Measurements from ENCODE around the gene ACTR3.

The ACTR3 gene

DNA sequence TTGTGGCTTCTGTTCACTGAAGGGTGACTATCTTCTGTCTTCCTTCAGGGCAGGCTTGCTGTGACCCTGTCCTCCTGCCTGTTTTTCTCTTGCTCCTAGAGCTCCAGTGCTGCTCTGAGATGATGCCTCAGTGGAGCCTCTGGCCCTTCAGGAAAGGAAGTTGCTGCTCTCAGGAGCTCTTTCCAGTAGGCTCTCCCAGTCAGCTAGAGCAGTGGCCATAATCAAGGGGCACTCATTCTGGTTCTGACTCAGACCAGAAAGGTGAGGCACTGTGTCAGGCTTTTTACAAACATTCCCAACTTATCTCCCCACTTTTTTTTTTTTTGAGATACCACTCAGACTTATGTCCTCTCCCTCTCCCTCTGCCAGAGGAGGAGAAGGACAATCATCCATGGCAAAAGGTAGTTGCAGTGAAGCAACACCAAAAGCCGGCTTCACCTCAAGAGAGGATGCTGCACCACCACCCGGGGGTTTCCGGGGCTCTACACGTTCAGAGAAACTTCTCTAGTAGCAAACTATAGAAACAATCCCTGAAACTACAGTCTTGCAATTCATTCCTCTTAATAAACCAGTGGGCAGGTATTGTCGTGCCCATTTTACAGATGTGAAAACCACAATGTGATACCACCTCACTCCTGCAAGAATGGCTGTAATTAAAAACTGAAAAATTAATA lies 115.4 kb downstream of the ACTR3 start:
- DNase-seq = no peak

DNA sequence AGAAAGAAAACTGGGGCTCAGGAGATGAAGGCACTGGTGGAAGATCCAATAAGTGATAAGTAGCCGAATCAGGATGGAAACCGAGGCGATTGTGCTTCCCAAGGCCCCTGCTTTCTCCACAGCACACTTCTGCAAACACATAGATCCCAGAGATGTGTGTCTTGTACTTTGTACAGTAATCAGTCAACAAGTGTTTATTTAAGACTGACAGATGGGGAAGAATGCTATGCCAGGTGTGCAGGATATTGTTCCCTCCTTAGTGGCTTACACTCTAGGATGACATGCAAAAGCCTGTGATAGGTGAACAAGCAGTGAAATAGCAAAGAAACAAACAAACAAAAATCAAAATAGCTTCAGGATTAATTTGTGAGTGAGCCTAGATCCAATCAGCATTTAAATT lies 116.6 kb downstream of the ACTR3 start:
- DNase-seq = no peak

DNA sequence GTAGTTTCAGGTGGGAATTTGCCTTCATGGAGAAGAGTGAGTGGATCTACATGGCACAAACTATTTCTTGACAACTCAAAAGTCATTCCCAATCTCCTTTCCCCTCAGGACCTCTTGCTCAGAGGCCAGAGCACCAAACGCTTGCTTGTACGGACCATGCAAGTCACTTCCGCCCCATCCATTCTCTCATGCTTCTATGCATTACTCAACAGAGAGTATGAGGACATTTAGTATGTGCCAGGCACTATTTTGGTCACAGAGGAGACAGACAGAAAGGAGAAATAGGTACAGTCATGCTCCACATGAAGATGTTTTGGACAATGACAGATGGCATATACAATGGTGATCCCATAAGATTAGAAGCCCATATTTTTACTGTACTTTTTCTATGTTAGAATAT lies 117.5 kb downstream of the ACTR3 start:
- DNase-seq = no peak

GRCh38 chr2:114008720-114009119 lies 118.8 kb downstream of the ACTR3 start:
- DNase-seq = no peak

DNA sequence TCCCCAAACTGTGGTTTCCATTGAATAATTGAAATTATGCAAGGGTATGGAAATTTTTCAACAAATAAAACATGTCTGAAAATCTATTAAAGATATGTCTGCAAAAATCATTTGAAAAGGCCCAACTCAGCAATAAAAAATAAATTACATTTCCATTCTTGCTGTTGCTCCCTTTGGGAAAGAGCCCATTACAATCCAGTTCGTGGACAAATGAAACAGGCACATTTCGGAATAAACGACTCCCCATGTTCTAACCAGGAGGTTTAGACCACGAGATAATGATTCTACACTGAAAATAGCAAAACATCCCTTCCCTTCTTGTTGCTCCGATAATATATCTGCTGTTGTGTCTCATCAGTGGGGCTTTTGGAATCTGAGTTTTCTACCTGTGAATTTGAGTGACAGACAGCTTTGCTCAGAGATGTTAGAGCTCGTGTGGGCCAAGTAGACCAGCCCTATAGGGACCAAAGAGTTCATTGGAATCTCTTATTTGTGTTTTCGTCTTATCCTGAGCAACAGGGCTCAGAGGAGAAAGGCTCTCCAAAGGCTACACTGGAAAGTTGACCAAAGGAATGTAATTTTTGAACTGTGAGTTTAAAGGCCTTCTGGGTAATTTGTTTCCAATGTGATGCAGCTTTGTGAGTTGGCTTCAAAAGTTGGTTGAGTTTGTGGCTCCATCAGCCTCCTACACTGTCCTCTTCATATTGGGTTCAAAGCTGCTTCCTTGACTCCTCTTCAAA lies 119.5 kb downstream of the ACTR3 start:
- DNase-seq = peak; percentile 36

- no peak for DNase-seq
Measured at GRCh38 chr2:114010001-114010400, 120.1 kb downstream of the ACTR3 start.

GRCh38 chr2:114011713-114012112 lies 121.8 kb downstream of the ACTR3 start:
- no peak for DNase-seq
